GM18526 (cell line): ENCODE measurements around the gene CCNJL.

Experiments
- POLR2A ChIP-seq: IDR thresholded peaks from 3 replicates; pipeline ENCODE4 v1.6.1; 2011; ENCODE audit not compliant: insufficient read length; ENCODE audit errors: extremely low read depth

The CCNJL gene, protein sequence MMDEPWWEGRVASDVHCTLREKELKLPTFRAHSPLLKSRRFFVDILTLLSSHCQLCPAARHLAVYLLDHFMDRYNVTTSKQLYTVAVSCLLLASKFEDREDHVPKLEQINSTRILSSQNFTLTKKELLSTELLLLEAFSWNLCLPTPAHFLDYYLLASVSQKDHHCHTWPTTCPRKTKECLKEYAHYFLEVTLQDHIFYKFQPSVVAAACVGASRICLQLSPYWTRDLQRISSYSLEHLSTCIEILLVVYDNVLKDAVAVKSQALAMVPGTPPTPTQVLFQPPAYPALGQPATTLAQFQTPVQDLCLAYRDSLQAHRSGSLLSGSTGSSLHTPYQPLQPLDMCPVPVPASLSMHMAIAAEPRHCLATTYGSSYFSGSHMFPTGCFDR

DNA sequence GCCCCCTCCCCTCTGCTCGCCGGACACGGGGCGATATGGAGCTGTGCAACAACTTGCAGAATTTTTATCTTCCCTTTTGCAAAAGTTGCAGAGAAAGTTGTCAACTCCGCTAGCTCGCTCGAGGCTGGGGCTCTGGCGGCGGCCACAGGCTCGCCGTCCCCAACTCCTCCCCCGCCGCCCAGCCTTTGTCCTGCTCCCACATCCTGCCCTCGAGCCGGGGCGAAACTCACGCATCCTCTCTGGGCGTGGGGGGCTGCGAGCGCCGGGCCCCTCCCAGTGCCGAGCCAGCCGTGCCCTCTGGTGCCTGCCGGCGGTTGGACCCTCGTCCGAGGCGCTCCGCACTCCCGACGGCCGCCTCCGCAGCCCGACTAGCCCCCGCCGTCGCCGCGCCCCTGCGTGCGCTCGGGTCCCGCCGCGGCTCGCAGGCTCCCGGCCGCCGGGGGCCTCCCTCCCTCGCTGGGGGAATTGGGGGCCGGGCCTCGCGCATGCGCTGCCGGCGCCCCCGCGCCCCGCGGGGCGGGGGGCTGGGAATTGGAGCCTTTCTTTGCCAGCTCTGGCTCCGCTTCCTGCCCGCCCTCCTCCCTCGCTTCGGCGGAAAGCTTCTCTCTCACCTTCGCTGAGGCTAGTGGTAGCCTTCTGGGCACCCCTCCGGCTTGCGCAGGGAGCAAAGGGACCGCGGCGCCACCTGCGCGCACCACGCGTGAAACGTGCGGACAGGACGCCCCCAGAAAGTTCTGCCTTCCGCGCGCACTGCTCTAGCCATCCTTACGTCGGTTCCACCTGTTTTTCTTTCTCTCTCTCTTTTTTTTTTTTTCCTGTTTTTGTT is at the start of gene CCNJL:
CCNJL (minus strand) TSS at position 431 of the 826 bp plus-strand sequence. CDS start 641 bp downstream, outside the sequence.
- TF ChIP-seq POLR2A = no peak

DNA sequence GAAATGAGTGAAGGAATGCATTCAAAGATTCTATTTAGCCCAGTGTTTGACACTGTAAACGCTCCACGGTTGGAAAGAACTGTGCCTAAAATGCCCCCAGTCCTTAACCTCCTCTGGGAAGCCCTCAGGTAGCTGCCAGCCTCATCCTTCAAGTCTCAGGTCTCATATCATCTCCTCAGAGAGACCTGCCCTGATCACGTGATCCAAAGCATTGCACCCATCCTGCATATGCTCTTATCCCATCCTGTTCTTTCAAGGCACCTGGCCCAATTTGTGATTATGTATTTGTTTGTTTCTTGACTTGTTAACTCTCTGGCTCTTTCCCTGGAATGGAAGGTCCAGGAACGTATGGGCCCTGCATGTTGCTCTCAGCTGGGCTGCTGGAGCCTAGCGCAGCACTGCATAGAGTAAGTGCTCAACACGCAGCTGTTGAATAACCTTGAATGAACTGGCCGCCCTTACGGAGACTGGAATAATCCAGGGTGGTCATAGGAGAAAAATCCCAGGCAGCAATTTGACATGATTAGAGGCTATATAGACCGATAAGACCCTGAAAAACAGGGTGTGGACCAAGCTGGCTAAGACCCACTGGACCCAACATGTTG is 49.4 kb upstream of the CCNJL start:
- TF ChIP-seq POLR2A = no peak

DNA sequence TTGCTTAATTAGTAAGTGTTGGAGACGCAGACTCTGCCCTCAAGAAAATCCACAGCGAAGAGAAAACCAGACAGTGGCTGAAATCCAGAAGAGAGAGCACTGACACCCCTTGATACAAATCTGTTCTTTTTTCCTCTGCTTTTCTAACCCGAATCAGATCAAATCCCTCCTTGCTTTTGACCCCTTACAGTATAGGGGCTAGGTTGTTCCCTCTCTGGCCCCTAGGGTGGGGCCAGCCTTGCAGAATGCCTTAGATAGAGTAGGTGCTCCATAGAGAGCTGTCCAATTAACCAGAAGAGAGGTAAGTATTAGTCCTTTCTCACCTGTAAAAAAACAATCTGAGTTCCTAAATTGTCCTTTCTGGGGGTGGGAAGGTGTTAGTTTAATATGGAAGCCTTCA is 47.9 kb upstream of the CCNJL start:
- no peak for TF ChIP-seq POLR2A

DNA sequence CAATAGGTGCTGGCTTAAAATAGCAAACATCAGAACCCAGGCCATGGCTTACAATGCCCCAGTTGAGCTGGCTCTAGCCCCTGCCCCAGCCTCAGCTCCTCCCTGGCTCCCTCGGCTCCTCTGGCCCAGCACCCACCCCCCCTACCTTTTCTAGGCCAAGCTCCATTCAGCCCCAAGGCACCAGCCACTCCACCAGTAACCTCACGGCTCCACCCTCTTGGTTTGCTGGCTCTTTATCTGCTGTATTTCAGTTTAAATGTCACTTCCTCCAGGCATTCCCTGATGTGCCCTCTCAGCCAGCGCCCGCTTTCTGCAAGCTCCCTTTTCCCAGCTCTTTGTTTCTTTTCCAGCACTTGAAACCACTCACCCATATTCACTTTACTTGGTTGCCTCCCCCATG is 47.5 kb upstream of the CCNJL start:
- TF ChIP-seq POLR2A = no peak

DNA sequence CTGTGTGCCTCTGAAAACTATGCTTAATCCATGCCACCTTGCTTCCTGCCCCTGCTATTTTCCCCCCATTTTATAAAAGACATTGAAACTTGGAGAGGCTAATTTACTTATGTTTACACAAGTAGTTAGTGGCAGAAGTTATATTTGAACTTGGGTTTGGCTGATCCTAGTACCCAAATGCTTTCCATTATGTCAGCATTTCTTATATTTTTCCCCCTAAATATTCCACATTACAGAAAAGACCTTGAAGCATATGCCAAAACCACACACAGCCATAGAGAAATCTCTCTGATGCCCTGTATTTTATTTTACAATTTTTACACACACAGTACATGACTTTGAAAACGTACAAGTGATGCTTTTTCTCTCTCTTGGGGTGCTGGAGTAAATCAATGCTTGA is 46.9 kb upstream of the CCNJL start:
- TF ChIP-seq POLR2A = no peak

DNA sequence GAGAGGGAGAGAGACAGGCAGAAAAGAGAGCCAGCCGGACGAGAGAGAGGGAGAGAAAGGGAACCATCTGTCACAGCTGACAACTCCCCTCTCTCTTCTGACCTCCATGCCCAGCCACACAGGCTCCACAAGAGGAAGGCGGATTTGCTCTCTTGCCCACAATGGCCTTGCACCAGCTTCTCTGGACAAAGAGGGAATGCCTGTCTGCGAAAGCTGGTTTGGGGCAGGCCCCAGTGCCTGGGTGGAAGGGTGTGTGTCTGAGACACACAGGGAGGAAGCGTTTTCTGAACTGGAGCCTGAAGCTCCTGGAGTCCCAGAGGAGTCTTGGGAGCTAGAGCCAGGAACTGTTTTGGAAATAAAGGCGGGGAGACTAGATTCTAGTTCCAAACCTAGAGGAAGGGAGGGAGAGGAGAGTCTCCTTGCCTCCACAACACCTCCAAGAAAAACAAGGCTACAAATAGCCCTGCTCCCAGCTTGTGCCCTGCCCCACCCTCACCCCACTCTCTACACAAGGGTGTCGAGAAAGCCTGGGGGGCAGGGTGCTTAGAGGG is 45.6 kb upstream of the CCNJL start:
- no peak for TF ChIP-seq POLR2A

DNA sequence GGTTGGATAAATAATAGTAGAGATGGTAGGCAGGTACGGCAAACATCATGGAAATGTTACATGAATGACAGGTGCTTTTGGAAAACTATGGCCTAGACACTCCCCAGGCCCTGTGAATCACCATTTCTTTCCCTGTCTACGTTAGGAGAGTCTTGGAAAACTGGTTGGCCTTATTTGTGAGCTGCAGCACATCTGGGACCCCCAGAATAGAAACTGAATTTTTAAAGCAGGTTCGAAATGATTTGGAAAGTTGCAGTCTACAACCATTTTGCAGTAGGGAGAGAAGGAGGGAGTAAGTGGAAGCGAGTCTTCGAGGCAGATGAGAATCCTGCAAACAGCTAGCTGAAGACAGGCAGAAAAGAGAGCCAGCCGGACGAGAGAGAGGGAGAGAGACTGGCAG is 45.0 kb upstream of the CCNJL start:
- no peak for TF ChIP-seq POLR2A

DNA sequence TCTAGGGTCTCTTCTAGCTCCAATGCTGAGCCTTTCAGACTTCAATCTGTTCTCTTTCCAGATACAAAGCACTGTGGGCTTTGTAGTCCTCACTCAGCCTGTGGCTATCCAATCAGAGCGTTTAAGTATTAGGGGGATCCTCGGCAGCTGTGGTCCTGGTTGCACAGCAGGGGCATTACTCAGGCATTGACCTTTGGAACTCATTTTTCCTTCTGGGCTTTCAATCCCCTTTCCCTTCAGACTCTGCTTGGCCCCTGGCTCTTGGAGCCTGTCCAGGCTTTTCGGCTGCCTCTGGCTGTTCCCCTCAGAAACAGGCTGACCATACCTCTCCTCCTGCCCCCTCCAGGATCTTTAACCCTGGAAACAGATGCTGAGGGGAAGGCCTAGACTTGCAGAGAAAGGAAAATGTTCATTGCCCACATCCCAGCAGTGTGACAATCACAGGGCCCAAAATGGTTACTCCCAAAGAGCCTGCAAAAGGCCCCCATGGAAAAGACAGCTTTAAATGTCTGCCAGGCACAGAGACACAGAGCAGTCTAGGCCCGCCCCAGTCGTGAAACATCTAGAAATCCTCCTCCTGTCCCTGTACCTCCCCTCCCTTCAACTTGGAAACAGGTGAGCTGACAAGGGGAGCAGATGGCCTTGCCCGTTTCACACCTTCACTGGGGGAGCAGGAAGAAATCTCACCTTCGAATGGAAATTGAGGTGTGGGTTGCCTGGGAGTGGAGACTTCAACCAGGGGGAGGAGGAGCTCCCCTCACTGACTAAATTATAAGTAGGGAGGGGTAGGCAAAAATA is 44.4 kb upstream of the CCNJL start:
- TF ChIP-seq POLR2A = no peak

DNA sequence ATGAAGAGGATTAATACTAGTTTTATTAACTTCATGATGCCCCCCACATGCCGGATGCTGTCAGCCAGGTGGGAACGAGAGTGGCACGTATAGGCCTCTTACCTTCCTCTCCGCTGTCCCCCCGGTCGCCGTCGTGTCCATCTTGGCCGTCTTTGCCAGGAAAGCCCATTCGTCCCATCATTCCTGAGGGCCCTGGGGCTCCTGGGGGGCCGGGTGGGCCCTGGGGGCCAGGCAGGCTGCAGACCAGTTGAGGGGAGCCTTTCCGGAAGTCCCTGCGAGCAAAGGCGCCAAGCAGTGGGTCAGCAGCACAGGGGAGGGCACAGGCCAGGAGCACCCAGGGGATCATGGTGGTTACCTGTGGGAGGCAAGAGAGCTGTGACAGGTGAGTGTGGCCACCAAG is 42.3 kb upstream of the CCNJL start:
- TF ChIP-seq POLR2A = no peak

DNA sequence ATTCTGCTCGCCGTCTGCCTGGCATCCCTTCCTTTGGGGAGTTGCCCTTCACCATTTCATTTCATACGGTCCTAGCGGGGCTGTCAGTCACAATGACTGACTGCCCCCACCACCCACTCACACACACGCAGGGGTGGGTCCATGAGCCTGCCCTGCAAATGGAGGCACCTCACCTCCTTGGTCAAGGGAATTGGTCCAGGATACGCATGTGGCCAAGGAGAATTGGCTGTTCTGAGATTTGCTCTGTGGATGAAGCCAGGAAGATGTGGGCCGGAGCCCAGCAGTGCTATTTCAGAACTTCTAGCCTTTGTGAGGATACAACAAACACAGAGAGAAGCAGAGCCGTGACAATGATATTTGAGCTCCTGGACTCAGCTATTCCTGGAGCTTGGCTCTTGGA is 41.0 kb upstream of the CCNJL start:
- no peak for TF ChIP-seq POLR2A

DNA sequence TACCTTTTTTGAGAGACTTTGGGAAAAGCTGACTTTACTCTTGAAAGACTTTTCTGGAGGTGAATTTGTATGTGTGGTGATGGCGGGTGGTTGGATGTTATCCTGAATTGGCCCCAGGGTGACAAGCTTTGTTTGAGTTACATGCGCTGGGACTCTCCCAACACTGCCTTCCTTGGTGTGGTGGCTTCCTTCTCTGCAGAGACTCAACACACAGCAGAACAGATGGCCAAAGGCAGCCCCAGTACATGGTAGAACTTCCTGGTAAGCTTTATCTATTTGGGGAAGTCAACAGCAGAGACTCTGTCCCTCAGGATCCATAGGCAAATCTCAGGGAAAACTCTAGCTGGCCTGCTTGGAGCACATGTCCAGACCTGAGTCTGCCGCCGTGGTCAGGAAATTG is 39.9 kb upstream of the CCNJL start:
- TF ChIP-seq POLR2A = no peak

DNA sequence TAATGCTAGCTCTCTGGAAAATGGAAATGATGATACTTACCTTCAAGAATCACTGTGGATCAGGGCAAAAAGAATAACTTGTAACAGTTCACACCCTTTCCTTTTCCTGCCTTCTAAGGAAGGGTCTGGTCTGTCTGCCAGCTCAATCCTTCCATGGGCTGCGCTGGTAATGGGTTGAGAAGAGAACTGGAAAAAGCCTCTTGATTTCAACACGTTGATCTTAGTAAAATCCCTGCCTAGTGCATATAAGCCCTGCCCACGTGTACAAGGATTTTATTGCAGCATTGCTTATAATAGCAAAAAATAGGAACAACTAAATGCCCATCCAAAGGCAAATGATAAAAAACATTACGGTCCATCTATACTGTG is 37.6 kb upstream of the CCNJL start:
- TF ChIP-seq POLR2A = no peak

DNA sequence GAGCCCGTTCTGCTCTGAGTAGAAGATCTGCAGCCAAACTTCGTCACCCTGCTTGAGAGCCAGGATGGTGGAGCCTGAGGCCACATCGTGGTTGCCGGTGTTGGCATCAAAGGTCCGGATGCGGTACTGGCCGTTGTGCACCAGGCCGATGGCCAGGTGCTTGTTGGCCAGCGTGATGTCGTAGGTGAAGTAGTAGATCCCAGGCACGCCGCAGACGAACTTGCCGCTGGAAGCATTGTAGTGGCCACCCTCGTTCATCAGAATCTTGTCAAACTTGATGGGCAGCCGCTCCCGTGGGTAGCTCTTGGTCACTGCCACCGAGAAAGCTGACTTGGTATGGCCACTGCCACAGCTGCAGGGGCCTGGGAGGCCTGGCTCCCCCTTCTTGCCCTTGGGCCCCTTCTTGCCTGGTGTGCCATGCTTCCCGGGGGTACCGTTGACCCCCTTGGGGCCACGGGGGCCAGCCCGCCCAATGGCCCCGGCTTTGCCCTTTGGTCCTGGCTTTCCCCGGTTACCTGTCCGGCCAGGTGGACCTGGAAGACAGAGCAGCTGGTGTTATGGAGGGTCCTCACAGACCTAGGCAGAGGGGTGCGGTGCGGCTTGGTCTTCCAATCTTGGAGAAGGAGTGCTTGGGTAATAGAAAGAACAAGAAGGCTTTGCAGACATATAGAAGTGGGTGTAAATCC is 37.0 kb upstream of the CCNJL start:
- TF ChIP-seq POLR2A = no peak

DNA sequence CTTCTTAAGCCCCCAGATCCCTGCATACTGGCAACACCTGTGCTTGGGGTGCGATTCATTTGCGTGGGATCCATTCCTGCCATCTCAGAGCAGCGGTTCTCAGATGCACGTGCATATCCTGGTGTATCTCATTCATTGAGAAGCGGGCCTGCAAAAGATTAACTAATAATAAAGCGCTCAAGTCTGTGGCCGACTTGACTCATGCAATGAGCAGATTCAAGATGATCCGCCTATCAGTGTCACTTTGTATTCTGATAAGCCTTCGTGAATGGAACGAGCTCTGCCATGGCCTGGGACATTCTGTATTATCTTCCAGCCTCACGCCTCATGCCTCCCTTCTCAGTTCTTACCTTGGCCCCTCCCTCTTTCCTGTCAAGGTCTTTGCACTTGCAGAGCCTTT is 35.7 kb upstream of the CCNJL start:
- TF ChIP-seq POLR2A = no peak

DNA sequence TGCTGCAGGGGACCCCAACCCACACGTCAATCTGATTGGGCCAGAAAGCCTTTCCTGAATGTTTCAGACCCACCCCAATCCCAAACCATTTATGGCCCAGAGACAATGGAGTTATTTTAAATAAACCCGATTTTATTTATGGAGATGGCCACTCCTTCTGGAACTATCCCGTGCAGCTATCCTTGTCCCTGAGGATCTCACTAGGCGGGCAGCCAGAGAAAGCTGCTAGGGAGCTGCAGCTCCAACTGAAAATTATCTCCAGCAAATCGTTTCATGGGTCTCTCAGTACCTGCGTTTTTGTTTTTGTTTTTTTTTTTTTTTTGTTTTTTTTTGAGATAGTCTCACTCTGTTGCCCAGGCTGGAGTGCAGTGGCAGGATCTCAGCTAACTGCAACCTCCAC is 35.1 kb upstream of the CCNJL start:
- TF ChIP-seq POLR2A = no peak

DNA sequence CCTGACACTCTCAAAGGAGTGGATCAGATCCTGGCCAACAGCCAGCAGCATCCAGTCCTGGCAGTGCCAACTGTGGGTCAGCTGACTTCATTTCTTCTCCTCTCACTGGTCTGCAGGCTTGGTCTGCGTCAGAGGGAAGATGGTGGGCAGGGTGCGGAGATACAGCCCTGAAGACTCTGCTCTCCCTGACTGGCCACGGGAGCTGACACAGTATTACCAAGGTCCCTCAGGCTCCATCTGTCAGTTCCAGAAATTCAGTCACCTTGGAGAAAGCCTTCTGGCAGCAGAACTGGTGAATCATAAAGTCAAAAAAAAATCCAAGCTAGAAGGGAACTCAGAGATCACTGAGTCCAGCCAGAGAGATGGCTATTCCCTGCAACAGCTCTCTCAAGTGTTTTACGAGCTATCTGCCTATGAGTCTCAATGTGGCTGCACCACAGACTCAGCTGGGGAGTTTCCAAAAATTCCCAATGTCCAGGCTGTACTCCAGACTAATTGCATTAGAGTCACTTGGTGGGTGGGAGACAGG is 30.1 kb upstream of the CCNJL start:
- no peak for TF ChIP-seq POLR2A
